ENCODE data around the gene DZIP1. TPM values are rescaled to one million over a fixed set of nuclear protein-coding genes. Genes with fewer than 3 reads are reported as not detected.

Gene DZIP1
- total and polyA plus RNA-seq, 2 of the 8 experiments (the other 6 are each of a cell fraction or from before 2014, with no cell fraction given), result 7.6 to 24.6 TPM

GRCh38 chr13:95608640-95609323 lies 35.7 kb downstream of the DZIP1 start:
- Histone ChIP-seq H2AK5ac (ENCODE audit: low read depth, low read length) (no peak overlapping the region), H3K23me2 (ENCODE audit: low read depth, low read length) (no peaks in the 10 kb centered on the region; the same call in 1 of the 2 replicates), H4K5ac (ENCODE audit: insufficient read length, low read depth, low read length) (no peak overlapping the region), H2AFZ (ENCODE audit: low read length) (no peak overlapping the region), H3K9me3 (ENCODE audit: insufficient read depth in 2 of 2, low read depth in 1 of 2, low read length in 1 of 2) (no peaks in the 10 kb centered on the region), H4K8ac (ENCODE audit: extremely low read depth, insufficient read depth, low read length) (no peak overlapping the region), H2BK5ac (ENCODE audit: low read depth, low read length) (no peak overlapping the region), H3K27ac (ENCODE audit: low read depth, low read length) (no peak overlapping the region), H3K56ac (replicated peaks; ENCODE audit: insufficient read length, low read depth, low read length) (no peak overlapping the region), H3K4me3 (ENCODE audit: extremely low read depth in 1 of 4, insufficient read depth in 2 of 4, low read depth in 3 of 4, low read length in 4 of 4) (no peak overlapping the region), H4K91ac (replicated peaks; ENCODE audit: insufficient read length, low read length) (no peak overlapping the region), H3K14ac (ENCODE audit: insufficient read length) (no peak overlapping the region), H2BK12ac (ENCODE audit: low read depth, low read length) (no peak overlapping the region; the same call in 1 of the 2 replicates), H3K27me3 (replicated peaks in 1 of 4; ENCODE audit: control insufficient read depth in 3 of 4, extremely low read depth in 1 of 4, insufficient read depth in 3 of 4, low read length in 3 of 4) (no peaks in the 10 kb centered on the region), H3K4me1 (replicated peaks in 1 of 4; ENCODE audit: control insufficient read depth in 3 of 4, insufficient read depth in 4 of 4, low read length in 3 of 4) (no peaks in the 10 kb centered on the region), H2BK20ac (ENCODE audit: low read length) (no peak overlapping the region), H3K79me1 (ENCODE audit: low read depth, low read length) (no peaks in the 10 kb centered on the region), H3K23ac (ENCODE audit: insufficient read length) (no peak overlapping the region), H3K4ac (replicated peaks; ENCODE audit: insufficient read length, low read depth, low read length) (no peak overlapping the region), H3K9ac (replicated peaks in 1 of 4; ENCODE audit: extremely low read depth in 1 of 4, low read depth in 3 of 4, low read length in 3 of 4) (no peak overlapping the region), H2BK120ac (replicated peaks; ENCODE audit: low read depth, low read length) (no peak overlapping the region), H3K4me2 (ENCODE audit: insufficient read depth in 1 of 2, low read depth in 2 of 2, low read length in 2 of 2) (no peak overlapping the region), H3K18ac (ENCODE audit: extremely low read depth, low read length) (no peak overlapping the region), H2BK15ac (ENCODE audit: low read length) (no peak overlapping the region), H3K36me3 (ENCODE audit: control insufficient read depth in 2 of 4, insufficient read depth in 4 of 4, low read length in 3 of 4) (peaks cover 5 to 34% (median 9%) of the 10 kb centered on the region in 4 experiments; a peak in 6 of 8 replicates), H3K79me2 (ENCODE audit: control insufficient read depth in 1 of 2, insufficient read depth in 2 of 2, low read length in 2 of 2) (no peaks in the 10 kb centered on the region), H4K20me1 (replicated peaks in 1 of 2; ENCODE audit: control insufficient read depth in 1 of 2, insufficient read depth in 2 of 2, low read length in 2 of 2) (no peaks in the 10 kb centered on the region)
- CTCF ChIA-PET (ENCODE audit: partially characterized antibody), result interaction anchor here (1.5 to 2.0 kb wide), 2 partner anchors 13 to 15 kb away, joined by 4 to 5 read pairs; no protein-coding TSS in a partner anchor
- DNase-seq (ENCODE audit: low read depth in 1 of 2, low spot score in 2 of 2) (no peak), FAIRE-seq (no peak)
- POLR2A ChIA-PET (ENCODE audit: partially characterized antibody), result interaction anchor here (1.7 kb wide), 1 partner anchor 13 kb away, joined by 4 read pairs; no protein-coding TSS in a partner anchor
- WGBS, 2 experiments (ENCODE audit: extremely low coverage in 1 of 2, insufficient coverage in 1 of 2, insufficient read length in 1 of 2, insufficient replicate concordance in 2 of 2, low coverage in 1 of 2, low lambda C conversion rate in 2 of 2, missing lambda C conversion rate in 1 of 2), result 93% methylated on average over 6 of the region's 6 CpGs; no CpG with 5 or more reads in 1 of the 2 experiments
- TF ChIP-seq SIN3A (conservative IDR thresholded peaks at IDR 0.05 in 1 of 2, IDR thresholded peaks at IDR 0.05 in 1 of 2; ENCODE audit: low read depth in 1 of 2, low read length in 2 of 2), result no peak
- TF ChIP-seq CBX8 (IDR thresholded peaks at IDR 0.05; ENCODE audit: borderline replicate concordance, low read depth, low read length), result no peak
- no peak for TF ChIP-seq JUND (IDR thresholded peaks at IDR 0.05; ENCODE audit: low read length)
- TF ChIP-seq SP4 (IDR thresholded peaks at IDR 0.05; ENCODE audit: low read length), result no peak
- TF ChIP-seq KDM4A (IDR thresholded peaks at IDR 0.05; ENCODE audit: low read depth, low read length, severe bottlenecking), result no peak
- no peak for TF ChIP-seq CHD1 (IDR thresholded peaks at IDR 0.05; ENCODE audit: low read depth, low read length)
- TF ChIP-seq TAF1 (IDR thresholded peaks at IDR 0.05; ENCODE audit: low read depth, low read length), result no peak
- no peak for TF ChIP-seq GABPA (IDR thresholded peaks at IDR 0.05; ENCODE audit: borderline replicate concordance, insufficient read depth, low read length)
- no peak for TF ChIP-seq MAX (IDR thresholded peaks at IDR 0.05)
- TF ChIP-seq SUZ12 (IDR thresholded peaks at IDR 0.05; ENCODE audit: low read length), result no peak
- no peak for TF ChIP-seq TAF7 (optimal IDR thresholded peaks at IDR 0.05; ENCODE audit: borderline replicate concordance, low read depth, low read length)
- no peak for TF ChIP-seq POU5F1 (IDR thresholded peaks at IDR 0.05; ENCODE audit: low read depth, low read length)

All from H1 (cell line).